ENCODE data around the gene ATP11B.
A peak's percentile ranks its signal among the peaks of the same experiment; 100 is the strongest.

ATP11B gene

DNA sequence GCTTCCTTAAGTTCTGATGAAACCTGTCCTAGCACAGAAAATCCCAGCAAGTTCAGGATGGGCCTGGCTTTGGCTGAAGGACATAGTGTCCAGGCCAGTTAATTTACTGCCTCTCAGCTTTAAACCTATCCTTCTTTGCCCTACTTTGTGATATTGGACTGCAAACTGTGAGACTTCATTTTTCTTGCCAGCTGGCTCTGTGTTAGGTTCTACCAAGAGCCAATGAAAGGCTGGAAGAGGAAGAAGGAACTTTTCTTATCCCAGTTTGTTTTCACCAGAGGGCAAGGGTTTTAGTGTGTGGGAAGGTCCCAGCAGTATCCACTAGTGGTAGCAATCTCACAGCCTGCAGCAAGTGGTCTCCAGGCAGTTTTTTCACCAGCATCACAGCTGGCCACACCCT, 168.9 kb downstream of the ATP11B start:
- DNase-seq, result peak in 1 of 2 donors; percentile 53

DNA sequence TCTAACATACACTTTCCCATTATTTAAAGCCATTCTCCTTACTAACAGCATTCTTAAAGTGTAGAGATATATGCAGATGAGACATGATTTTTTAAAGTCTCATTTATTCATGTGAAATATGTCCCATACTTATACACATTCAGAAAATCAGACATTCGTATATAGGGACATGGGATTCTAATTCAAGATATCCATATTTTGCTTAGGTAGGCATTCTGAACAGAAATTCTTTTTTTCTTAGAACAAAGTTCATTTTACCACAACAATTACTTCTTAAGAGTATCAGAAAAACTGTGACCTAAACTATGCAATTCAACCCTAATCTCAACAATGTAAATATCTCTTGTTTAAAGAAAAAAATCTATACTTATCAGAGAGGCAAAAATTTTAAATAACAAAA, 170.9 kb downstream of the ATP11B start:
- DNase-seq, result no peak

DNA sequence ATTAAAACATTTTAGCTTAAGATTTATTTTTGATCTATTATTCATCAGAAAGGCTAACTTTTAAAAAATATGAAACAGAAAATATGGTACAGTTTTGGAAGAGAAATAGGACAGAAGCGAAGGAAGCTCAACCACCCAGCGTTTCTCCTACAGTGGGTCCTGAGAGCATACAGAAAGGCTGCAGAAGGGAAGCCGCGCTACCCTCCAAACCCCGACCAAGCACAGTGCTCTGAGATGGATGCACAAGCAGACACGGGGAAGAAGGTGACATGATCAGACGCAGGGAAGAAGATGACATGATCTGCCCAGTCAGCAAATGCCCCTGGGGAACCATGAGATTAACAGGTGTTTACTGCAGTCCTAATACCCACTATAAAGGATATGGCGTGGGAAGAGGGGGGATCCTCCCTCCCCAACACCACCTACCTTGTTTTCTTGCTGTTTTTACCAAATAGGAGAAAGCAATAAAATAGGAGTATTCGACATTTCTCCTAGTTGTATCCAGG, 172.6 kb downstream of the ATP11B start:
- DNase-seq, result no peak

DNA sequence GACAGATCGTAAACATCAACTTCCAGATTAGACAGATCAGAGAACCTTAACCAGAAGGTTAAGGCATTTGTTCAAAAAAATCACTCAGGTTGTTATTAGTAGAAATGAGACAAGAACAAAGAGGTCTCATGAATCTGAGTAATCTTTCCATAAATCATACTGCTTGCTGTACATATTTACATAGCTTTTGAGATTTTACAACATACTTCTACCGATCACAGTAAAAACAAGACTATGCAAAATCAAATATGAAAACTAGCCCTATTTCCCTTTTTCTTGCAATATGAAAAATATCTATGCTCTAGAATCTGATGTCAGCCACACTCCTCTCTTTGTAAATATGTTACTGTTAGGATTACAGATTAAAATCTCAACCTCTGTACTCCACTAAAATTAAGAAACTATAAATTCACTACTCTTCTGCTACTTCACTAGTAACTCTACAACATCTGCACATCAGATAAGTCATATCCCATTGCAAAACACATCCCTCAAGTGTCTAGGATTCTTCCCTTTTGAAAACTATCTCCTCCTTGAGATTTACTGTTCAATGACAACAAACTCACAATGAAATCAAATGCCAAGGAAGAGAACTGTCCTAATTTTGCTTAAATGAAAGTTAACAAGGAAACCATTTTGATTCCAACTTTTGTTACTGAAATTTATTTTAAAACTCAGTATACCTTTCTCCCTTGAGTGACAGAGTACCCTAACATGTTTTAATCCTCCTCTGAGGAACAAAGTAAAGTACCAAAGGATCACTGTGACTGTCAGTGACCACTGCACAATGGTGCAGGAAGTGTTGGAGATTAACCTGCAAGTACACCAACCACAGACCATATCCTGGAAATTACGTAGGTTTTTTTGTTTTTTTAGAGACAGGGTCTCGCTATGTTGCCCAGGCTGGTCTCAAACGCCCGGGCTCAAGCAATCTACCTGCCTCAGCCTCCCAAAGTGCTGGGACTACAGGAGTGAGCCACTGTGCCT, 174.2 kb downstream of the ATP11B start:
- no peak for DNase-seq

DNA sequence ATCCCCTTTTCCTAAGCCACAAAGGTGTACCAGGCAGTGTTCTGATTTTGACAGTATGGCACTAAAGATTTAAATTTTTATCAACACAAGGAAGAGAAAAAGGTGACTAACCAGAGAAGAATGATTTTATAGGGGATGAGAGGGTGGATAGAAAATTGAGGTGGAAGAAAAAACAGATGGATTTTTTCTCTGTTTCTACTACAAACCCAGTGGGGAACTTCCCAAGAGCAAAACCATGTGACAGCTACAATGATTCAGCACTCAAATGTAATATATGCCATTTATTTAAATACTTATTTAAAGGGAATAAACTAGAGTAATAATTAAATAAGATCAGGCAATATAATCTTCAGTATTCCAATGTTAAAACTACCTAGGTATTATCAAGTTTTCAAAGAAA, 176.0 kb downstream of the ATP11B start:
- no peak for DNase-seq

DNA sequence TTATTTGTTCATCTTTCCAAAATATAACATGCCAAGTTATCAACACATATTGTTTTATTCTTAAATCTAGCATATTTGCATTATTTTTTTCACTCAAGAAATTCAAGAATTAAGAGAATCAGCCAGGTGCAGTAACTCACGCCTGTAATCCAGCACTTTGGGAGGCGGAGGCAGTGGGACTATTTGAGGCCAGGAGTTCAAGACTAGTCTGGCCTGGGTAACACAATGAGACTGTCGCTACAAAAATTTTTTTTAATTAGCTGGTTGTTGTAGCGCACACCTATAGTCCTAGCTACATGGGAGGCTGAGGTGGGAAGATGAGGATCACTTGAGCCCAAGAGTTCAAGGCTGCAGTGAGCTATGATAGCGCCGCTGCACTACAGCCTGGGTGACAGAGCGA, 176.5 kb downstream of the ATP11B start:
- DNase-seq, result no peak

DNA sequence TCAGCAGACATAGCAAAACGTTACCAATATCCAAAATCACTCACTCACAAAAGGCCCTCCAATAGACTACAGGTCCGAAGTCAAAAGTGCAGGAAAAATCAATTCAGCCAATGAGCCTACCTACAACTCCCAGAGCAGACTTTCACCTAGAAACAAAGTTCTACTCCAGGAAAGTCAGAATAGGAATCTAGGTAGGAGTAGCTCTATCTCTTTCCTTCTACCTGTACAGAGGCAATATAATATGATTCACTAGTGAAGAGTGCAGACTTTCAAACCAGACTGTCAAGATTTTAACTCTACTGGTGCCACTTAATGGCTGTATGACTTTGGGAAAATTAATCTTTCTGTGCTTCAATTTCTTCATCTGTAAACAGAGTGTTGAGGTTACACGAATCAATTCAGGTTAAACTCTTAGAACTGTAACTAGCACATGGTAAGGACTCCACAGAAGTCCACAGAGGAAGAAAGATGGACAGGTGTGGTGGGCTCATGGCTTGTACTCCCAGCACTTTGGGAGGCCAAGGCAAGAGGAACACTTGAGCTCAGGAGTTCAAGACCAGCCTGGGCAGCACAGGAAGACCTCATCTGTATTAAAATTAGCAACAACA, 177.6 kb downstream of the ATP11B start:
- DNase-seq, result no peak
